GM12892 (cell line): ENCODE measurements around the gene C20orf202.

Source experiments
- DNase-seq: peaks from one replicate; pipeline ENCODE4 v3.0.0; 2011; ENCODE audit not compliant: insufficient read length
- FAIRE-seq: peaks from 2 replicates; lab custom pipeline; 2011; peaks lifted over from hg19 to GRCh38; lab: Jason Lieb, UNC
- POLR2A ChIP-seq: IDR thresholded peaks from 2 replicates; pipeline ENCODE4 v1.6.1; 2011; ENCODE audit warnings: low read depth, low read length, control low read depth
- POLR2AphosphoS5 ChIP-seq: IDR thresholded peaks from 2 replicates; pipeline ENCODE4 v1.6.1; 2011; ENCODE audit warnings: low read depth, low read length, control low read depth
- TAF1 ChIP-seq: IDR thresholded peaks from 2 replicates; pipeline ENCODE4 v1.6.1; 2011; ENCODE audit warnings: low read depth, mild to moderate bottlenecking, control low read depth, low read length, borderline replicate concordance

C20orf202 gene

DNA sequence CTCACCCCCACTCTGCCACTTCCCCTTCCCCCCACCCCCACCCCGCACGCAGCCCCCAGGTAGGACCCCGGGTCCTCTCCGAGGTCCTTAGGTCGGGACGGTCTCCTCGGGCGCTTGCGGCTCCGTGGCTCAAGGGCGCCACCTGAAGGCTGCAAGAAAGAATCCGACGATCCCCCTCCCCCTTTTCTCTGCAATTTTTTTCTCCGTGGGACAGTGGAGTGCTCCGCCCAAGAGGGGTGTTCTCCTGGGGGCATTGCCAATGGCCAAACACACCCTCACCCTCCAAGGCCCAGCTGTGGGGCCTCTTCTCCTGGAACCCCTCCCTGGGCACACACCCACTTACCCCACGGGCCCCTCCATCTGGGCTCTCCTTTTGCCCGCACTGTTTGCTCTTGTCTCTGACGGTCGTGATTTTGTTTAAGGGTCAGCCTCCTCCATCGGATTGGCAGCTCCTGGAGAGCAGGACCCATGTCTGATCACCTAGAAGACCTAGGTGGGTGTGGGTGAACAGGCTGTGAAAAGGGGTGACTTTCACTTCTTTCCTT lies 17.4 kb upstream of the C20orf202 start:
- no peak for FAIRE-seq
- TF ChIP-seq TAF1 (no peak), POLR2AphosphoS5 (no peak), POLR2A (no peak)

DNA sequence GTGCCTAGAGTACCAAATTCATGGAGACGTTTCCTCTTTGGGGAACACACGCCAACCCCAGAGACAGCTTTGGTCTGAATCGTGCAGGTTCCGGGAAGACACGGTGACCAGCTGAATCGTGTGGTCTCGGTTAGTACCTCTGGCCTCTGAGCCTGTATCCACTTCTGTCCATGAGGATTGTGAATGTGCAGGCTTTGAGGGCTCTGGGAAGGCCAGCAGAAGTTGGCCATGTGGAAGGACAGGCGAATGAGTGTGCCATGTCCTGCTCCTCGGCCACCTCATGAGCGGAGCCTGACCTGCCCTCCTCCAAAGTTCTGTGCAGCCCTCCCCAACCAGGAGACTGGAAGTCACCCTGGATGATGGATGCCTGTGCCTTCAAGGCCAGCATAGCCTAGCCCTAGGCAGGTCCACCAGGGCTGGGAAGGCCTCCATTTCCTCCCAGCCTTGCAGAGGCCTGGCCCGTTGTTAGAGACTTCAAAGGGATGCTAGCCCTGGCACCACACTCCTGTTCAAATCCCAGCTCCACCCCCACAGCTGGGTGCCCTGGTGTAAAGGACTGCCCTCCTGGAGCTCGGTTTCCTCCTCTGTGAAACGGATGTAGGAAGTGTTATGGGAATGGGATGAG lies 16.8 kb upstream of the C20orf202 start:
- DNase-seq: no peak
- FAIRE-seq: no peak
- TF ChIP-seq TAF1 (no peak), POLR2AphosphoS5 (no peak), POLR2A (no peak)

More for the DNA sequence above, 17.4 kb upstream of the C20orf202 start:
- DNase-seq: peak; percentile 47

DNA sequence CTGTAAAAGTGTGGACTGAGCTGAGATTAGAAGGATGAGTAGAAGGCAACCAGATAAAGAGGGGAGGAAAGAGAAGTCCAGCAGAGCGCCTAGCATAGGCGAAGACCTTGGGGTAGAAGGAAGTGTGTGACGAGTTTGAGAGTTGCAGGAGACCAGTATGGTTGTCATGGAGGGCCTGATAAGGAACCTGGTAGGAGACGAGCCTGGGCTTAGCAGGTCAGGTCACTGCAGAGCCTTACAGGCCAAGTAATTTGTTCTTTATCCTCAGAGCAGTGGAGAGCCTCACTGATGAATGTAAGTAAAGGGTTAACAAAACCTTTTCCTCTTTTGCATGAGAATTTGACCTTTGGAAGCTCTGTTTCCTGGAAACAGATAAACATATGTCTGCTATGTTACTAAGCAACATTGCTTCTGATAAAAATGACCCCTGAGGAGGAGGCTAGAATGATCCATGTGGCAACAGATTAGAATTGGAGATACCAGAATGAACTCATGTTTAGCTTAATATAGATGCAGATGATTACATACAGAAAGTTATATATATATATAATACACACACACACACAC lies 15.6 kb upstream of the C20orf202 start:
- no peak for FAIRE-seq
- no peak for TF ChIP-seq POLR2AphosphoS5
- TF ChIP-seq TAF1: no peak
- no peak for TF ChIP-seq POLR2A
- no peak for DNase-seq

DNA sequence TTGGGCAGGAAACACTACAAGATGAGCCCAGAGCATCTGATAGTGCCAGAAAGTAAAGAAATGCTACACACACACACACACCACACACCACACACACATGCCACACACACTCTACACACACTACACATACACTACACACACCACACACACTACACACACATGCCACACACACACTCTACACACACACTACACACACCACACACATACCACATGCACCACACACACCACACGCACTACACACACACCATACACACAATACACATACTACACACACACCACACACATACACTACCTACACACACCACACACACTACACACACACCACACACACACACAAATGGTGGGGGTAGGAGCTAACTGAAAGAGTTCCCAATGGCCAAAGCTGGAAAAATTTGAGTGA lies 14.9 kb upstream of the C20orf202 start:
- no peak for DNase-seq
- TF ChIP-seq TAF1 (no peak), POLR2AphosphoS5 (no peak), POLR2A (no peak)
- FAIRE-seq: peak; percentile 36

GRCh38 chr20:1189827-1190226 lies 13.4 kb upstream of the C20orf202 start:
- FAIRE-seq (no peak), DNase-seq (no peak)
- TF ChIP-seq POLR2A (no peak), TAF1 (no peak), POLR2AphosphoS5 (no peak)

DNA sequence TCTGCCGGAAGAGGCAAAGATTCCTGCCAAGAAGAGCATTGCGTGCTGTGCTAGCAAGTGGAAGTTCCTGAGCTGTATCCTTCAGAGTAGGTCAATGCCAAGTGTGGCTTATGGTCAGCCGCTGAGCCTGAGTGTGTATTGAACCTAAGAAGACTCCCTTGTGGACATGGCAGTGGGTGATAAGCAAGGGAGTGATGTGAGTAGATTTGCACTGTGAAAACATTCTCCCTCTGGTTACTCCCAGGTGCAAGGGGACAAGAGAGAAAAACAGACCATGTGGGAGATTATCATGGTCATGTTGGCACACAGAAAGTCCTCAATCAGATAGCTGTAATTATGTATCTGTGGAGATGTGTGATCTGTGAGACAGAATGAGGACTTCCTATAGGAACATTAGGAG lies 12.4 kb upstream of the C20orf202 start:
- TF ChIP-seq POLR2AphosphoS5: no peak
- TF ChIP-seq POLR2A: no peak
- TF ChIP-seq TAF1: no peak
- FAIRE-seq (no peak), DNase-seq (no peak)

DNA sequence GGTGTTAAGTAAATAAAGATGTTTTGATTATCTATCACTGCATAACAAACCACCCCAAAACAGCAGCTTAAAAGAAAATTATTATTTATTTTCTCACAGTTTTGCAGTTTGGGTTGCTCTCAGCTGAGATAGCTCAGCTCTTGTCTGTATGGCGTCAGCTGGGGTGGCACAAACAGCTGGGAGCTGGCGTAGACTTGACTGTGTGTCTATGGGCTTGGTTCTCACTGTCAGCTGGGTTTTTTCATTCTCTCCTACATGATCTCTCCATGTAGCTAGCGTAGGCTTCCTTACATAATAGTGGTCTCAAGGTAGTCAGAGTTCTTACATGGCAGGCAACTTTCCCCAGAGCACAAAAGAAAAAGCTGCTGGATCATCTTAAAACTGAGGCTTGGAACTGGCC lies 12.0 kb upstream of the C20orf202 start:
- DNase-seq (no peak), FAIRE-seq (no peak)
- TF ChIP-seq TAF1: no peak

GRCh38 chr20:1195226-1195625 lies 8.0 kb upstream of the C20orf202 start:
- TF ChIP-seq TAF1: no peak
- FAIRE-seq (no peak), DNase-seq (no peak)

DNA sequence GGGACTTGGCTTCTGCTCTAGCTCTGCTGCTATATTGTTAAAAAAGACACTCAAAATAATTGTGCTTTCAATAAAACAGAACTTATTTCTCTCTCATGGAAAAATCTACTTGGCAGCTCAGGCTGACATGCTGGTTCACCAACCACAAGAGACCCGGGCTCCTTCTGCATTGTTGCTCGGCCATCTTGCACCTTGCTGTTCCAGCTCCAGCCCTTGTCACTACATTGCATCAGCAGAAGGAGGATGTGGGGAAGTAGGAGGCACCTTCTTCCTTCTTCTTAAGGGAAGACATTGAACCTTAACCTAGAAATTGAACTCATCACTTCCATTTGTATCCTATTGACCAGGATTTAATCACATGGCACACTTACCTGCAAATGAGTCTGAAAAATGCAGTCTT lies 6.6 kb upstream of the C20orf202 start:
- FAIRE-seq: no peak
- DNase-seq: no peak
- no peak for TF ChIP-seq TAF1
- no peak for TF ChIP-seq POLR2A
- no peak for TF ChIP-seq POLR2AphosphoS5

DNA sequence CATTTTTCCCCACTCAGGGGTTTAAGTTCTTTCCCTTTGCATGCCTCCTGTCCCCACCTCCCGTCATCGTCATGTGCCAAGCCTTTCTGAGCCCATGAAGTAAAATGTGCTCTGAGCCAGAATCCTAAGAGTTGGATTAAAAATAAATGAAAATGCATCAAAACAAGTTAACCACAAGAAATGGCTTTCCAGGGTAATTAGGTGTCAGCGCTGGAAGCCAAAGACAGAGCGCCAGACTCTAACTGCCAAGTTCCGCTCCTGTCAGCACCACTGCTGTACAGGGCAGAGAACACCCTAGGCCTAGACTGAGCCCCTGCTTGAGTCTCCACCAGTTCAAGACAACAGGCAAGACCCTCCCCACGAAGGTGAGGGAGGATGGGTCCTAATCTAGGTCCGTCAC lies 5.5 kb upstream of the C20orf202 start:
- FAIRE-seq: no peak

GRCh38 chr20:1198751-1199150 lies 4.5 kb upstream of the C20orf202 start:
- FAIRE-seq (no peak), DNase-seq (no peak)
- TF ChIP-seq POLR2A (no peak), POLR2AphosphoS5 (no peak), TAF1 (no peak)

More for the DNA sequence above, 5.5 kb upstream of the C20orf202 start:
- DNase-seq: no peak
- TF ChIP-seq POLR2A (no peak), TAF1 (no peak), POLR2AphosphoS5 (no peak)

DNA sequence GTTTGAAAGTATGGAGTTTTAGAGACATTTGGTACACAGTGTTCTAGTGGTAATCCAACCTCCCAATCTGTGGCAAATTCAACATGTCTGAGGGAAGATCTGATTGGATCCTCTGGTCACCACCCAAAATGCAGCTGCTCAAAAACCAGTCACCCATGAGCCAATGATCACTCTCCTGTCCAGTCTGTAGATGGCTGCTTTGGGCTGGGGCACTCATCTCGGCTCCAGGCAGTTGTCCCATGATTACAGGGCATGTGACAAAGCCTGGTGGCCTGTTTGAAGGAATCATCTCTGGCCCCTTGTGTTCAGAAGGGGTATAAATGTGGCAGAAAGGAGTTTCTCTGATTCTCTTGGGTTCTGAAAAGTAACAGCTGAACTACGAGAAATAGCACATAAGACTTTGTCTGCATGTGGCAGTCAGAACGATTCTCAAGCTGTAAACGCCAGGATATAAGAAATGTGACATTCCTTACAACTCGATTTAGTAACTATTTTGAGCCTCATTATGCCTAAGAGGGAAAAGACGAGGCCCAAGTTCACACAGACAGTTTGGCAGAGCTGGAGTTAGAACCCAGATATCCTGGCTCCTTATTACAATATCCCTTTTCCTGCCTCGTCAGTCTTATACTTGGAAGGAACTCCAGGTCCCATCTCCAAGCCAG lies 3.9 kb upstream of the C20orf202 start:
- DNase-seq (no peak), FAIRE-seq (no peak)
- TF ChIP-seq TAF1 (no peak), POLR2A (no peak), POLR2AphosphoS5 (no peak)
